Astrocyte (in vitro differentiated cells and primary cell): ENCODE data around the gene PDGFA. TPM values are rescaled to one million over a fixed set of nuclear protein-coding genes. Genes with fewer than 3 reads are reported as not detected.

Source experiments
- DNase-seq: peaks from one replicate; pipeline ENCODE4 v3.0.0-alpha.2; 2010; ENCODE audit warnings: low read depth
- FAIRE-seq: peaks from 2 replicates; lab custom pipeline; 2011; peaks lifted over from hg19 to GRCh38; lab: Jason Lieb, UNC
- H2AFZ ChIP-seq: 2 replicates; pipeline ENCODE4 v1.6.0; 2012; ENCODE audit warnings: low read depth, low read length, inconsistent platforms
- H3K27ac ChIP-seq: 2 replicates; pipeline ENCODE4 v1.5.1; 2011; ENCODE audit warnings: low read depth, low read length, inconsistent platforms
- H3K27me3 ChIP-seq: 2 replicates; pipeline ENCODE4 v1.6.0; 2011; ENCODE audit warnings: low read length, inconsistent platforms; ENCODE audit not compliant: insufficient read depth
- H3K36me3 ChIP-seq: 2 replicates; pipeline ENCODE4 v1.5.1; 2011; ENCODE audit warnings: low read length, inconsistent platforms; ENCODE audit not compliant: insufficient read depth
- H3K4me1 ChIP-seq: 2 replicates; pipeline ENCODE4 v1.5.1; 2011; ENCODE audit warnings: low read length, inconsistent platforms; ENCODE audit not compliant: insufficient read depth
- H3K4me2 ChIP-seq: 2 replicates; pipeline ENCODE4 v1.6.0; 2012; ENCODE audit warnings: low read length, inconsistent platforms
- H3K4me3 ChIP-seq: 2 replicates; pipeline ENCODE4 v1.5.1; 2011; ENCODE audit warnings: low read depth, mild to moderate bottlenecking, low read length, inconsistent platforms; ENCODE audit not compliant: insufficient read depth
- H3K79me2 ChIP-seq: 2 replicates; pipeline ENCODE4 v1.6.0; 2012; ENCODE audit warnings: mild to moderate bottlenecking, low read length, inconsistent platforms; ENCODE audit not compliant: insufficient read depth
- H3K9ac ChIP-seq: 2 replicates; pipeline ENCODE4 v1.6.0; 2012; ENCODE audit warnings: mild to moderate bottlenecking, low read length, inconsistent platforms
- H3K9me3 ChIP-seq: 2 replicates; pipeline ENCODE4 v1.5.1; 2012; ENCODE audit warnings: low read depth, mild to moderate bottlenecking, low read length, inconsistent platforms; ENCODE audit not compliant: insufficient read depth
- H4K20me1 ChIP-seq: 2 replicates; pipeline ENCODE4 v1.6.0; 2012; ENCODE audit warnings: low read length, inconsistent platforms; ENCODE audit not compliant: insufficient read depth
- H3K27ac Mint-ChIP-seq: one replicate; pipeline ENCODE4 v1.8.0; 2021; ENCODE audit warnings: mild to moderate bottlenecking, mixed read lengths; ENCODE audit not compliant: unreplicated experiment
- H3K27me3 Mint-ChIP-seq: one replicate; pipeline ENCODE4 v1.8.0; 2021; ENCODE audit warnings: low read depth, mixed read lengths; ENCODE audit not compliant: unreplicated experiment
- H3K36me3 Mint-ChIP-seq: one replicate; pipeline ENCODE4 v1.8.0; 2021; ENCODE audit warnings: low read depth, mixed read lengths; ENCODE audit not compliant: unreplicated experiment
- H3K4me1 Mint-ChIP-seq: one replicate; pipeline ENCODE4 v1.8.0; 2021; ENCODE audit warnings: low read depth, mixed read lengths; ENCODE audit not compliant: unreplicated experiment
- H3K4me3 Mint-ChIP-seq: one replicate; pipeline ENCODE4 v1.8.0; 2021; ENCODE audit warnings: mild to moderate bottlenecking, moderate library complexity, mixed read lengths; ENCODE audit not compliant: unreplicated experiment
- H3K9me3 Mint-ChIP-seq: one replicate; pipeline ENCODE4 v1.8.0; 2021; ENCODE audit warnings: mild to moderate bottlenecking, mixed read lengths; ENCODE audit not compliant: unreplicated experiment
- EZH2 ChIP-seq: IDR thresholded peaks from 2 replicates; pipeline ENCODE4 v1.6.1; 2012; ENCODE audit warnings: mild to moderate bottlenecking, low read length, inconsistent platforms; ENCODE audit not compliant: insufficient read depth
- total RNA-seq: library from RNA; stranded (reverse); gene quantifications from 2 replicates; pipeline ENCODE4 v1.2.1, GENCODE V29; 2021
- TF ChIP-seq, protein P1 (sequence below): IDR thresholded peaks from 2 replicates; pipeline ENCODE4 v1.5.1; 2011; ENCODE audit warnings: low read depth, mild to moderate bottlenecking, inconsistent platforms, low read length, moderate library complexity; ENCODE audit not compliant: insufficient read depth

The PDGFA gene
- total RNA-seq, 1 donor from 2014 or later = 47.1 TPM

DNA sequence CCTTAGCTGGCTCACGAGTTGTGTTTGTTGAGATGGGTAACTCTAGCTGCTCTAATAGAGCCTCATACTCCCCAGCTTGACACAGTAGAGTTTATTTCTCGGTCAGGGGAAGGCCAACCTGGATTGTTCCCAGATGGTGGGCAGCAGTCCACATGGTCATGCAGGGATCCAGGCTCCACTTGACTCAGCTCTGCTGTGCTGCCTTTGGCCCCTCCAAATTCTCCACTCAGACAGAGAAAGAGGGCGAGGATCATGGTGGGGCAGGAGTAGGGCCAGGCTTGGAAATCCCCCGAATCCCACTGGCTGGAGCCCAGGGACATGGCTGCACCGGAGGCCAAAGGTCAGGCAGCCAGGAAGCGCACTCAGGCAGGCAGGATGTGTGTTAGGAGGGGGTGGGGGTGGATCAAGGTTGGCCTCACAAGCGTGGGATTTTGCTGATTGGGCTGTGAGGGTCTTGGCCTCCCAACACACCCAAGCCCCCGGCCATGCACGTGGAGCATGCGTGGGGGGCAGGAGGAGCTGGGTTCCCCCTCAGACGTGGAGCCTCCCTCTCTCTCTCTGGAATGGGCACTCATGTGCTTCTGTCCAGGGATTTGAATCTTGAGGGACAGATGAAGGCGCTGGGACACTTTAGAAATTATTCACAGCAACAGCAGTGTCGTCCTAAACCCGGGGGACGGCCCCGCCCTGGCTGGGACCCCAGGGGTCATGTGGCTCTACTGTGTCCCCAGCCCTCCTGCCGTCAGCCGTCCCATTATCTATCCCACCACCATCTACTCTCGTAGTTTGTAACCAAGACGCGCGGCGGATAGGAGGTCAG, 44.8 kb downstream of the PDGFA start:
- Histone ChIP-seq H3K27ac (no peak overlapping the region), H3K79me2 (no peaks in the 10 kb centered on the region), H4K20me1 (no peaks in the 10 kb centered on the region), H3K9ac (no peak overlapping the region), H3K36me3 (no peaks in the 10 kb centered on the region), H3K4me3 (no peak overlapping the region), H3K9me3 (peaks cover 3% of the 10 kb centered on the region), H3K4me1 (peaks cover 16% of the 10 kb centered on the region), H2AFZ (no peak overlapping the region), H3K4me2 (no peak overlapping the region), H3K27me3 (peaks cover 3% of the 10 kb centered on the region)
- Mint-ChIP-seq H3K9me3 (no peaks in the 10 kb centered on the region), H3K27me3 (peaks cover 6% of the 10 kb centered on the region), H3K4me1 (peaks cover 12% of the 10 kb centered on the region), H3K36me3 (no peaks in the 10 kb centered on the region), H3K27ac (no peak overlapping the region), H3K4me3 (no peak overlapping the region)
- DNase-seq = no peak
- no peak for TF ChIP-seq EZH2
- TF ChIP-seq, protein P1, sequence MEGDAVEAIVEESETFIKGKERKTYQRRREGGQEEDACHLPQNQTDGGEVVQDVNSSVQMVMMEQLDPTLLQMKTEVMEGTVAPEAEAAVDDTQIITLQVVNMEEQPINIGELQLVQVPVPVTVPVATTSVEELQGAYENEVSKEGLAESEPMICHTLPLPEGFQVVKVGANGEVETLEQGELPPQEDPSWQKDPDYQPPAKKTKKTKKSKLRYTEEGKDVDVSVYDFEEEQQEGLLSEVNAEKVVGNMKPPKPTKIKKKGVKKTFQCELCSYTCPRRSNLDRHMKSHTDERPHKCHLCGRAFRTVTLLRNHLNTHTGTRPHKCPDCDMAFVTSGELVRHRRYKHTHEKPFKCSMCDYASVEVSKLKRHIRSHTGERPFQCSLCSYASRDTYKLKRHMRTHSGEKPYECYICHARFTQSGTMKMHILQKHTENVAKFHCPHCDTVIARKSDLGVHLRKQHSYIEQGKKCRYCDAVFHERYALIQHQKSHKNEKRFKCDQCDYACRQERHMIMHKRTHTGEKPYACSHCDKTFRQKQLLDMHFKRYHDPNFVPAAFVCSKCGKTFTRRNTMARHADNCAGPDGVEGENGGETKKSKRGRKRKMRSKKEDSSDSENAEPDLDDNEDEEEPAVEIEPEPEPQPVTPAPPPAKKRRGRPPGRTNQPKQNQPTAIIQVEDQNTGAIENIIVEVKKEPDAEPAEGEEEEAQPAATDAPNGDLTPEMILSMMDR = no peak
- FAIRE-seq = no peak

DNA sequence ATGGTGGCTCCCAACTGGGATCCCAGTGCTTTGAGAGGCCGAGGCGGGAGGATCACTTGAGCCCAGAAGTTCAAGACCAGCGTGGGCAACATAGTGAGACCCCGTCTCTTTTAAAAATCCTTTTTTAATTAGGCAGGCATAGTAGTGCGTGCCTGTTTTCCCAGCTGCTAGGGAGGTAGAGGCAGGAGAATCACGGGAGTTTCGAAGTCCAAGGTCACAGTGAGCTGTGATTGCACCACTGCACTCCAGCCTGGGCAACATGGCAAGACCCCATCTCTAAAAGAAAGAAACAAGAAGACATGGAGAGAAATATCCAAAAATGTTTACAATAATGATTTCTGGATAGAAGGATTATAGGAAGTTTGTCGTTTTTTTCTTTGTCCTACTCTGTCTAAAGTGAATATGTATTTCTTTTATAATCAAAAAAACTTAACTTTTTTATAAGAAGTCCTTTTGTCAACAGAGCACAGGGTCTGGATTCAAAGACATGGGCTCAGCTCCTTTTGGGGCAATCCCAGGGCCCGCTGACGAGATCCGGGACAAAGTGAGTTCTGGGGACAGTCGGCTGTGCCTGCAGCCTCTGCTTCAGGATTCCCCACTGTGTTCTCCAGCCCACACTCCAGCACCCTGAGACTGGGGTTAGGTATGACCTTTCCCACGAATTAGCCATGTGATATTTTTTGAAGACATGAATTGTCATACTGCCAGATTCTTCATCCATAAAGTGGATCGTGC, 45.6 kb downstream of the PDGFA start:
- Histone ChIP-seq H3K27me3 (no peaks in the 10 kb centered on the region), H2AFZ (no peak overlapping the region), H3K4me2 (no peak overlapping the region), H3K79me2 (no peaks in the 10 kb centered on the region), H3K4me1 (peaks cover 22% of the 10 kb centered on the region), H3K27ac (no peak overlapping the region), H3K9me3 (peaks cover 3% of the 10 kb centered on the region), H3K4me3 (no peak overlapping the region), H3K36me3 (no peaks in the 10 kb centered on the region), H3K9ac (no peak overlapping the region), H4K20me1 (no peaks in the 10 kb centered on the region)
- no peak for FAIRE-seq
- DNase-seq = no peak
- H3K36me3 Mint-ChIP-seq = no peaks in the 10 kb centered on the region
- peaks cover 2% of the 10 kb centered on the region for H3K27me3 Mint-ChIP-seq
- no peaks in the 10 kb centered on the region for H3K9me3 Mint-ChIP-seq
- H3K4me3 Mint-ChIP-seq = no peak overlapping the region
- H3K27ac Mint-ChIP-seq = no peak overlapping the region
- peaks cover 12% of the 10 kb centered on the region for H3K4me1 Mint-ChIP-seq
- TF ChIP-seq EZH2 = no peak
- TF ChIP-seq, protein P1 = no peak
